HL-60/S4 treated with phorbol 12-myristate 13-acetate at 8.2 ng/mL for 4 days and 3 days (cell line): ENCODE measurements around the gene SLC10A1.
"Not testable (repeated sequence)": the region's sequence is repeated elsewhere in the genome, so short reads cannot be mapped to it uniquely, and the experiment has no call there.

Experiments
- in situ Hi-C: fragments of 300-500 bp; cut with MboI; formaldehyde crosslinking; loops from 2 replicates; pipeline ENCODE4 v1.15.0; 2022; ENCODE audit warnings: low sequenced_read_pairs

The SLC10A1 gene

GRCh38 chr14:69772082-69773017 is 24.7 kb downstream of the SLC10A1 start:
- in situ Hi-C loops: no loop called here

DNA sequence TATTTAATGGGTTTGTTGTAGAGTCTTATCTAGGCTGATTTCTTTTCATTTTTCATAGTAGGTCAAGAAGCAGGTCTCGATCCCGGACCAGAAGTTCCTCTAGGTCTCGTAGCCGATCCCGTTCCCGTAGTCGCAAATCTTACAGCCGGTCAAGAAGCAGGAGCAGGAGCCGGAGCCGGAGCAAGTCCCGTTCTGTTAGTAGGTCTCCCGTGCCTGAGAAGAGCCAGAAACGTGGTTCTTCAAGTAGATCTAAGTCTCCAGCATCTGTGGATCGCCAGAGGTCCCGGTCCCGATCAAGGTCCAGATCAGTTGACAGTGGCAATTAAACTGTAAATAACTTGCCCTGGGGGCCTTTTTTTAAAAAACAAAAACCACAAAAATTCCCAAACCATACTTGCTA is 25.9 kb downstream of the SLC10A1 start:
- in situ Hi-C loops: no loop called here

DNA sequence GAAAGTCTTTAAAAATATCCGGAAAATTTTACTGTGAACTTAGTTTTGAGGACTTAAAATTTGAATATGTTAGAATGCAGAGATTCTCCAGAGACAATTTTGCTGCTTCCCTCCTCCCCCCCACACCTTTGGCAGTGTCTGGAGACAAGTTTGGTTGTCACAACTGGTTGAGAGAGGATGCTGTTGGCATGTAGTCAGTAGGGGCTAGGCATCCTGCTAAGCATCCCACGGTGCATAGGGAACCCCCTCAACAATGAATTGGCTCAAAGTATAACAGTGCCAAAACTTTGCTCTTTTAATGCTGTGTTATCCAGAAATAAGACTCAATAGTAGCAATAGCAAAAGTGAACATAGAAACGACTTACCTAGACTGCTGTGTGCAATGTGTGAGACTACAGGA is 26.5 kb downstream of the SLC10A1 start:
- in situ Hi-C loops: no loop called here

- in situ Hi-C loops: no loop called here
These were observed 27.4 kb downstream of the SLC10A1 start for GRCh38 chr14:69769623-69770022.

DNA sequence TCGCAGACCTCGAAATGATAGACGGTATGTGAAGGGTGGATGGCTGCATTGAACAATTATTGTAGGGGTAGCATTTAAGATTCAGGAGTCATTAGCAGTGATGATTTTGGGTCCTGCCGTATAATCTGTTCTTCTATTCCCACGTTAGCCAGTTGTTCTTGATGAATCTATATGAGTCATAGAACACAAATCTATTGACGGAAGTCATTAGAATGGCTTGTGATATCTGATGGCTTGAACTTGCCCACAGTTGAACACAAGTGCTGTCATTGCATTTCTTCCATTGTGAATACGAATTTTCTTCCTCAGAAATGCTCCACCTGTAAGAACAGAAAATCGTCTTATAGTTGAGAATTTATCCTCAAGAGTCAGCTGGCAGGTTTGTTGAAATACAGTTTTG is 28.2 kb downstream of the SLC10A1 start:
- in situ Hi-C loops: no loop called here

GRCh38 chr14:69767369-69767999 is 29.6 kb downstream of the SLC10A1 start:
- in situ Hi-C loops: no loop called here

DNA sequence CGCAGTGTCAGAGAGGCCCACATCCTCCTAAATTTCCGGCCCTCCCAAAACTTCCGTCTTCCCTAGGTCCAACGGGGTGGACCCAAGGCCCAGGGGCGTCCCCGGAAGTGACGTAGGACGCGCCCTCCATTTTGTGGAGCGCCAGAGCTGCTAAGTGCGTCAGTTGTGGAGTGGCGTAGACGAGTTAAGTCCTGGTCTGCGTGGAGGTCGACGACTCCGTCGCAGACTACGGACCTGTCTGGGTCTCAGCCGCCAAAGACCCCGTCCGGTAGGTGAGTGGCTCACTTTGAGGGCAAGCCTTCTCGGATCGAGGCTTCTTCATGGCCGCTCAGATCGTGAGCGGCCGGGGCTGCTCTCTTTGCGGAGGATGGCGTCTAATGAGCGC is 30.1 kb downstream of the SLC10A1 start, which contains the start of gene SRSF5:
SRSF5 (plus strand) TSS at position 159 of the 385 bp plus-strand sequence. CDS start 1,015 bp downstream, outside the sequence.
- in situ Hi-C loops: no loop called here

GRCh38 chr14:69763761-69764510 is 33.1 kb downstream of the SLC10A1 start:
- in situ Hi-C loops: no loop called here

DNA sequence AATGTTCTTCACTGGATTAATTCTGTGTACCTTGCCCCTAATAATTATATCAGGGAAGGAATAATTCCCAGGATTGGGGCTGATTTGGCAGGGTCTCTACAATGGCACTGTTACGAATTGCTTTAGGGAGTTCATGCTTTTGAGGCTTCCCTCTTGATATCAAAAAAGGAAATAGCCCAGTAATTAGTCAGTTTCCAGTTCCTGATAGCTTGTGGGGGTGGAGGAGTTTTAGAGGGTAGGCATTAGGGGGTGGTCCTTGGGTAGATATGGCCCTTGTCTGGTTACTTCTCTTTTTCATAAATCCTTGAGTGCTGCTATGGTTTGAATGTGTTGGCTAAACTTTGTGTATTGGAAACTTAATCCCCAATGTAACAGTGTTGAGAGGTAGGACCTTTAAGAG is 36.2 kb downstream of the SLC10A1 start:
- in situ Hi-C loops: no loop called here

DNA sequence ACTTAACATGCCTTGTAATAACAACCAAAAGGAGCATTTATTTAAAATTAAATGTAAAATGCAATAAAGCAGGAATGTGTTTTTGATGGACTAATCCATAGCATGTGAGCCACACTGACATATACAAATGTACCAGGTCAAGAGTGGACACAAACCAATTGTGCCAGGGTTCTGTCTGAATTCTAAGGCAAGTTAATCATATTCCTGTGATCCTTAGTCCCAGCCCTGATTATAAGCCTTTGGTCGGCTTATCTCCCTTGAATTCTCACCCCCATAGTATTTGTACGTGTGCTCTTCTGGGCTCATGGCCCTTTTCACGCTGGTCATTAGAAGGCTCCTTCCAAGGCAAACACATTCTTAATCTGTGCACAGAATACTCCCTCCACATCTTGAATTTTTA is 40.7 kb downstream of the SLC10A1 start:
- in situ Hi-C loops: no loop called here

DNA sequence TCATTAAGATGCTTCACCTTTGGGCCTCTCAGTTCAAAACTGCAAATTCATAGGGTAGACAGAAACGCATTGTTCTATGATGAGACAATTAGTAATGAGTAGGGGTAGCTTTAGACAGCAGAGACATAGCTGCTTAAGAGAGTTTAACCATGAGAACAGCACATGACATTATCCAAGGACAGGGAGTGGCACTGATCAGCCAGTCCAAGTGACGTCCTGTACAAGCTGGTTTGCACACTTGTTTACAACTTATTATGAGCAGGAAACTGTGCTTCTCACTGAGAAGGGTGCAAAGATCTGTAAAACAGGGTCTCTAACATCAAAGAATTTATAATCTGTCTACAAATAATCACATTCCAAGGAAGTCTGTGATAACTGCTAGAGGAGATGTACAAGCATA is 41.3 kb downstream of the SLC10A1 start:
- in situ Hi-C loops: no loop called here

DNA sequence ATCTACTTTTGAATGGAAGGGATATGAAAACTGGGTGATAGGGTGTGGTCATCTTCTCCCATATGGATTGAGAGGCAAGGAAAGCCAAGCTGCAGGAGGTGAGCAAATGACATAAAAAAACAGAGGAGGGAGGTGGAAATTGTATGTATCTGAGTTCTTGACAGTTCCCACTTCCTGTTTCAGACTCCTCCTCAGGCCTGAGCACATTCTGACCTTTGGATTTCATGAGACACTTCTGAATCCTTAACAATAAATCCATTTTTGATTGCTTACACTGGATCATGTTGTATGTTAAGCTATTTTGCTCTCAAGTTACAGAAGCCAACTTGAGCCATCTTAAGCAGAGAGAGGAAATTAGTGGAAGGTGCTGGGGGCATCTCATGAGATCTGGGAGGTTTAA is 41.7 kb downstream of the SLC10A1 start:
- in situ Hi-C loops: no loop called here

GRCh38 chr14:69754487-69754886 is 42.6 kb downstream of the SLC10A1 start:
- in situ Hi-C loops: no loop called here

- in situ Hi-C loops: no loop called here
These were observed 43.2 kb downstream of the SLC10A1 start for GRCh38 chr14:69753860-69754259.

GRCh38 chr14:69752773-69753172 is 44.3 kb downstream of the SLC10A1 start:
- in situ Hi-C loops: no loop called here

DNA sequence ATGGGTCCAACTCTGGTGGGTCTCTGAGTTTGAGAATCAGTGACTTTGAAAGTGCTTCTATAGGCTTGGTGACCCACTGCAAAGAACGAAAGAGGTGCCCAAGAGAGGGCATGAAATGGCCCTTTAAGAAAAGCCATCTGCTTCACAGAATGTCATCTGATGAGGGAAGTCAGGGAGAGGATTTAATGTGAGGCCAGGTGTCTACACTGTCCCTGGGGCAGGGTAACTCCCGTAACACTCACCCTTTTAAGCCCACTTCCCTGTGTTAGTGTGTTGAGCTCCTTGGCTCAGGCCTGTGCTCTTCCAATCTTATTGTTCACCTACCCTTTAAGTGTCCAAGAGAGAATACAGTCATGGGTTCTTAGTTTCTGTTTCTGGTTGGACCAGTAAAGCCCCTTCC is 46.5 kb downstream of the SLC10A1 start:
- in situ Hi-C loops: no loop called here

GRCh38 chr14:69749956-69750355 is 47.1 kb downstream of the SLC10A1 start:
- in situ Hi-C loops: no loop called here

DNA sequence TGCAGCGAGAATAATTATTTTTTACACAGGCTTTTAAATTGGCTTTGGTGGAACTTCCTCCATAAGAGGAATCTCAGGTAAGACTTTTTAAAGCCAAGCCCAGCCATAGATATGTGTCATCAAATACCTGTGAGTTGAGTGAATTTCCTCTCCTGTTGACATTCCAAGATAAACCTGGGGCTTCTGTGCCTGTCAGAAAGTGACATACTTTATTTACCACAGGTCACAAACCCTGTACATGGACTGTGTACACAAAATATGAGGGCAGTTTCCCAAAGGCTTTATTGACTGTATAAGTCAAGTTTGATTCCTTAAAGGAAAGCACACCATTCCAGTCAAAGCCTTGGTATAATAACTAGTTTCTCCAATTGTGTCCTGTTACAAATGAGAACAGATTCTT is 56.0 kb downstream of the SLC10A1 start:
- in situ Hi-C loops: no loop called here

- in situ Hi-C loops: not testable (repeated sequence)
These were observed 60.6 kb downstream of the SLC10A1 start for GRCh38 chr14:69736405-69736804.

- in situ Hi-C loops: not testable (repeated sequence)
These were observed 65.0 kb downstream of the SLC10A1 start for GRCh38 chr14:69731919-69732598.

DNA sequence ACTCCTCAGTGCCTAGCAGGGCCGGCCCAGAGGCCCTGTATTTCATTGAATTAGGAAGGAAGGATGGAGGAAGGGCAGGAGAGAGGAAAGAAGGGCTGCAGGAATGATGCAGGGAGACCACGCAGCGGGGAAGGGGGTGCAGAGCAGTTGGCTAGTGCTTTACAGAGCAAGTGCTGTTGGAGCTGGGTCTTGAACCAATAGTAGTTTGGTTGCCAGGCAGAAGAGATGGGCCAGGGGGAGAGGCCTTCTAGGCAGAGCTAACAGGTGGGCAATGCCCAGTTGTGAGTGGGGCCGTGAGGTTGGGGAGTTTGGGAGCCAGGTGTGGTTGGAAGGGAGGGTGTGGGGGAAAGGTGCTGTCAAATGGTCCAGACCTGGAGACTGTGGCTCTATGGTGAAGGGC is 69.2 kb downstream of the SLC10A1 start:
- in situ Hi-C loops: no loop called here
